Fibroblast of lung (primary cell): Measurements from ENCODE around the gene BMP6. TPM values are rescaled to one million over a fixed set of nuclear protein-coding genes. Genes with fewer than 3 reads are reported as not detected.

Source experiments
- DNase-seq, 2 donors: peaks; one replicate each; pipeline versions ENCODE4 v3.0.0 to v3.0.0-alpha.2; 2010; ENCODE audit warnings: low read depth in 2 of 2
- H2AFZ ChIP-seq: 2 replicates; pipeline ENCODE4 v1.5.1; 2012; ENCODE audit warnings: low read length, control low read depth, inconsistent platforms
- H3K27ac ChIP-seq: 2 replicates; pipeline ENCODE4 v1.5.1; 2011; ENCODE audit warnings: low read length, control low read depth; ENCODE audit not compliant: insufficient read depth
- H3K27me3 ChIP-seq: 2 replicates; pipeline ENCODE4 v1.5.1; 2011; ENCODE audit warnings: mild to moderate bottlenecking, low read length; ENCODE audit not compliant: control insufficient read depth, insufficient read depth
- H3K36me3 ChIP-seq: 2 replicates; pipeline ENCODE4 v1.5.1; 2011; ENCODE audit warnings: low read length; ENCODE audit not compliant: control insufficient read depth, insufficient read depth
- H3K4me1 ChIP-seq: 2 replicates; pipeline ENCODE4 v1.5.1; 2011; ENCODE audit warnings: low read length; ENCODE audit not compliant: control insufficient read depth, insufficient read depth; ENCODE audit errors: extremely low read depth
- H3K4me2 ChIP-seq: 2 replicates; pipeline ENCODE4 v1.5.1; 2011; ENCODE audit warnings: low read length, control low read depth; ENCODE audit not compliant: insufficient read depth; ENCODE audit errors: extremely low read depth
- H3K4me3 ChIP-seq, 4 experiments: fragments of 200-600 bp in 1 of 4; sonication (generic) in 1 of 4; replicated peaks in 1 of 4; 2 replicates each; pipeline ENCODE4 v1.5.1; 2011 to 2016; ENCODE audit warnings: low read length in 4 of 4, low read depth in 3 of 4, mild to moderate bottlenecking in 3 of 4, control low read depth in 2 of 4, inconsistent platforms in 1 of 4, mixed read lengths in 1 of 4; ENCODE audit not compliant: insufficient read depth in 1 of 4; ENCODE audit errors: control extremely low read depth in 1 of 4
- H3K79me2 ChIP-seq: 2 replicates; pipeline ENCODE4 v1.5.1; 2012; ENCODE audit warnings: mild to moderate bottlenecking, low read length, inconsistent platforms; ENCODE audit not compliant: control insufficient read depth, insufficient read depth
- H3K9ac ChIP-seq: 2 replicates; pipeline ENCODE4 v1.5.1; 2011; ENCODE audit warnings: mild to moderate bottlenecking, low read length, control low read depth; ENCODE audit not compliant: insufficient read depth
- H3K9me3 ChIP-seq: 2 replicates; pipeline ENCODE4 v1.5.1; 2012; ENCODE audit warnings: low read depth, low read length; ENCODE audit not compliant: control insufficient read depth, insufficient read depth
- H4K20me1 ChIP-seq: 2 replicates; pipeline ENCODE4 v1.5.1; 2011; ENCODE audit warnings: low read length; ENCODE audit not compliant: control insufficient read depth, insufficient read depth; ENCODE audit errors: extremely low read depth
- EZH2 ChIP-seq: IDR thresholded peaks from 2 replicates; pipeline ENCODE4 v1.5.1; 2012; ENCODE audit warnings: low read length, control low read depth, mild to moderate bottlenecking; ENCODE audit errors: missing control alignments
- polyA plus RNA-seq, 2 donors: library from polyadenylated mRNA; depleted of rRNA in 1 of 2; stranded (reverse) in 1 of 2; unstranded in 1 of 2; fragments of >200 nt; gene quantifications; 2 replicates each; pipeline ENCODE4 v1.2.1, GENCODE V29; 2011 to 2012; ENCODE audit warnings: missing spikeins in 1 of 2
- total RNA-seq: library from RNA; depleted of rRNA; stranded (reverse); fragments of >200 nt; gene quantifications from 2 replicates; pipeline ENCODE4 v1.2.1, GENCODE V29; 2014
- TF ChIP-seq, protein P1 (sequence below), 2 donors: IDR thresholded peaks in 1 of 2; conservative IDR thresholded peaks in 1 of 2; 1 replicate in 1 of 2; 2 replicates in 1 of 2; pipeline ENCODE4 v1.5.1; 2011 to 2012; ENCODE audit warnings: low read length in 2 of 2, control low read depth in 1 of 2, inconsistent platforms in 1 of 2, low read depth in 1 of 2, mild to moderate bottlenecking in 1 of 2

Gene BMP6
- total and polyA plus RNA-seq, 2 donors (not counting 1 experiment from before 2014, with no cell fraction given), result under 0.01 to 0.20 TPM

DNA sequence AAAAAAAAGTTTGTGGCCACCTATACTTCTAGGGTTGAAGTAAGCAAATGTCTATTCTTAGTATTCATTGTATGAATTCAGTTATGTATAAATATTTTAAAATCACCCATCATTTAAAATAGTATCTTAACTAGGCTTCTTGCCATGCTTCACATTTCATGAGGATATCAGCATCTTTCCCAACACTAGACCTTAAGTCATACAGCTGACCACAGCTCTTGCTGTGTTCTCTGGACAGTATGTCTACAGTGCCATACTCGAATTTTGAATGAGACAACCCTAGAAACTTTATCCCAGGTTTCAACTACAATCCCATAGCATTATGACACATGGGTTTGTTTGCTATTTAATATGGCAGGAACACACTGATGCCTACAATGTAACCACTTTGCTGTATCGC, 179.5 kb downstream of the BMP6 start:
- peaks cover 45% of the 10 kb centered on the region for H3K79me2 ChIP-seq
- H3K9ac ChIP-seq, result no peak overlapping the region
- H3K9me3 ChIP-seq, result no peaks in the 10 kb centered on the region
- H3K4me3 ChIP-seq, result no peak overlapping the region
- no peak overlapping the region for H3K27ac ChIP-seq
- no peaks in the 10 kb centered on the region for H4K20me1 ChIP-seq
- no peaks in the 10 kb centered on the region for H3K4me1 ChIP-seq
- H2AFZ ChIP-seq, result no peak overlapping the region
- H3K36me3 ChIP-seq, result peaks cover 14% of the 10 kb centered on the region
- H3K27me3 ChIP-seq, result no peaks in the 10 kb centered on the region
- no peak overlapping the region for H3K4me2 ChIP-seq
- peak in 1 of 2 donors; percentile 8 for DNase-seq
- TF ChIP-seq, protein P1, sequence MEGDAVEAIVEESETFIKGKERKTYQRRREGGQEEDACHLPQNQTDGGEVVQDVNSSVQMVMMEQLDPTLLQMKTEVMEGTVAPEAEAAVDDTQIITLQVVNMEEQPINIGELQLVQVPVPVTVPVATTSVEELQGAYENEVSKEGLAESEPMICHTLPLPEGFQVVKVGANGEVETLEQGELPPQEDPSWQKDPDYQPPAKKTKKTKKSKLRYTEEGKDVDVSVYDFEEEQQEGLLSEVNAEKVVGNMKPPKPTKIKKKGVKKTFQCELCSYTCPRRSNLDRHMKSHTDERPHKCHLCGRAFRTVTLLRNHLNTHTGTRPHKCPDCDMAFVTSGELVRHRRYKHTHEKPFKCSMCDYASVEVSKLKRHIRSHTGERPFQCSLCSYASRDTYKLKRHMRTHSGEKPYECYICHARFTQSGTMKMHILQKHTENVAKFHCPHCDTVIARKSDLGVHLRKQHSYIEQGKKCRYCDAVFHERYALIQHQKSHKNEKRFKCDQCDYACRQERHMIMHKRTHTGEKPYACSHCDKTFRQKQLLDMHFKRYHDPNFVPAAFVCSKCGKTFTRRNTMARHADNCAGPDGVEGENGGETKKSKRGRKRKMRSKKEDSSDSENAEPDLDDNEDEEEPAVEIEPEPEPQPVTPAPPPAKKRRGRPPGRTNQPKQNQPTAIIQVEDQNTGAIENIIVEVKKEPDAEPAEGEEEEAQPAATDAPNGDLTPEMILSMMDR (conservative IDR thresholded peaks at IDR 0.05 in 1 of 2, IDR thresholded peaks at IDR 0.05 in 1 of 2; ENCODE audit: low read depth in 1 of 2, low read length in 2 of 2), result no peak
- no peak for TF ChIP-seq EZH2

DNA sequence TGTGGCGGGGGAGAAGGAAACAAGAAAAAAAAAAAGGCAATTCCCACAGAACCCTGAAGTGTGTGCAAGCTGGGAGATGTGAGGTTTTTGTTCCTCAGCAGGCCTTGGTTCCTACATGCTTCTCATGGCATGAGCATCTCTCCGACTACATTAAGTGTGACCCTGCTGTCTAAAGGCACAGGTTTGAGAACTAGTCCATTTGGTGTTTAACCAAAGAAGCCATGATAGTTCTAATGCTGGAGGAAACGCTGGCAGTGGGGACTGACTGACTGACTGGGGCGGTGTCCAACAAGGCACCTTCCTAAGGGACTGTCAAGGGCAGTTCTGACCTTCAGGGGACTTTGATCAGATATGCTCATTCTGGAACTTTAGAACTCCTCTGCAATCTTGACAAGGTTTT, 180.8 kb downstream of the BMP6 start:
- H3K9me3 ChIP-seq, result no peaks in the 10 kb centered on the region
- peaks cover 4% of the 10 kb centered on the region for H3K4me1 ChIP-seq
- H3K27me3 ChIP-seq, result peaks cover 2% of the 10 kb centered on the region
- H2AFZ ChIP-seq, result no peak overlapping the region
- peaks cover 45% of the 10 kb centered on the region for H3K79me2 ChIP-seq
- TF ChIP-seq EZH2, result no peak
- TF ChIP-seq, protein P1 (conservative IDR thresholded peaks at IDR 0.05 in 1 of 2, IDR thresholded peaks at IDR 0.05 in 1 of 2; ENCODE audit: low read depth in 1 of 2, low read length in 2 of 2), result no peak
- no peak overlapping the region for H3K27ac ChIP-seq
- H3K36me3 ChIP-seq, result peaks cover 10% of the 10 kb centered on the region
- no peak overlapping the region for H3K4me3 ChIP-seq
- no peak for DNase-seq
- no peak overlapping the region for H3K9ac ChIP-seq
- H3K4me2 ChIP-seq, result no peak overlapping the region
- H4K20me1 ChIP-seq, result no peaks in the 10 kb centered on the region

DNA sequence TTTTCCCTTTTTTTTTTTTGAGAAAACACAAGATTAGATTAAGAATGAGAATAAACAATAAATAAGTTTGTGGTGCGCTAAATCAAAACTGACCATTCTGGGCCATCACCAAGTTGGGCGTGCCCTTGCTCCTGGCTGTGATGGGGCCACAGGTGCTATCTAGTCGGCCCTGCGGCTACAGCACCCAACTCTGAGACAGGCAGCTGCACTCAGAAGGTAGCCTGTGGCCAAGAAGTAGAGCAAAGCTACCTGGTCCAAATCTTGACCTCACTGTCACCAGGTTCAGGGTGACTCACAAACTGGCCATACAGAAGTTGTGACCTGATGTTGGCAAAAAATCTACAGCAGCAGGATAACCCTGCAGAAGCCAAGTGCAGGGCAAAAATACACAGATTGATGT, 181.3 kb downstream of the BMP6 start:
- TF ChIP-seq, protein P1 (conservative IDR thresholded peaks at IDR 0.05 in 1 of 2, IDR thresholded peaks at IDR 0.05 in 1 of 2; ENCODE audit: low read depth in 1 of 2, low read length in 2 of 2), result no peak
- no peak for TF ChIP-seq EZH2
- Histone ChIP-seq H3K27ac (no peak overlapping the region), H3K9me3 (no peaks in the 10 kb centered on the region), H2AFZ (no peak overlapping the region), H3K4me3 (no peak overlapping the region), H3K36me3 (peaks cover 6% of the 10 kb centered on the region), H3K4me2 (no peak overlapping the region), H3K27me3 (peaks cover 2% of the 10 kb centered on the region), H3K79me2 (peaks cover 45% of the 10 kb centered on the region), H3K9ac (no peak overlapping the region), H3K4me1 (peaks cover 4% of the 10 kb centered on the region), H4K20me1 (no peaks in the 10 kb centered on the region)
- no peak for DNase-seq
